Islet precursor cell (in vitro differentiated cells): ENCODE measurements around the gene GIT1.

Experiments used
- DNase-seq: peaks from one replicate; pipeline ENCODE4 v3.0.0-alpha.2; 2018

Gene GIT1

DNA sequence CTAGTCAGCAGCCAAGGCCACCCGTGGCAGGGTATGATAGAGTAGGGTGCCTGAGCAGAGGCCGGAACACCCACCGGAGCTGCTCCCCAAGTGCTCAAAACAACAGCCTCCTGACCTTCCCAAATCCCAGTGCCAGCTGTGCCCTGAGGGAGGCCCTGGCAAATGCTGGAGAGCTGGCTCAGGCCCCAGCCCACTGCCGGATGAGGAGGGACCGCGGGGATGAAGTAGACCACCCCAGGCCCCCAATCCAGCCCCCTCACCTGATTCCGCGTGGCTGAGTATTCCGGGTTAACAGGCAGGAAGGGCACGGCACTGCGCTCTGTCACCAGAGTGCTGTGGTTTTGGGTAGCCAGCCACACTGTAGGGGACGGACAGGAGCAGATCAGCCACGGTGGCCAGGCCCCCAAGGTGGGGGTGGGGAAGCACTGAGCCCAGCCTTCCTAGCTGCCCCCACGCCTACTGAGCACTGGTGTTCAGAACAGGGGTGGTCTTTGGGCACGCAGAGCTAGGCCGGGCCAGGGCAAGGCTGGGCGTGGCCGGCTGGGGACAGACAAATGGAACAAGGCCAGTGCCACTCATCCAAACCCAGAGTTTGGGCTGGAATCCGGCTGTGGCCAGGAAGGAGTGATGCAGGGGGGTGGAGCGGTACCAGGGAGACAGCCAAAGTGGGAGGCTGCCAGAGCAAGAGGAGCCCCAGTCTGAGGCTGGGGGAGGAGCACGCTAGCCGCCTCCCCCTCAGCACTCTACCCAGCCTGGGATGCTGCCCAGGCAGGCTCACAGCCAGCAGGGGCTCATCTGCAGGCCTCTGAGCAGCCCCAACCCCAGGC, 11.8 kb downstream of the GIT1 start:
- peak; percentile 55 for DNase-seq

- DNase-seq, result no peak
Observed at GRCh38 chr17:29577001-29577370, 12.5 kb downstream of the GIT1 start.

- DNase-seq, result peak; percentile 55
Observed at GRCh38 chr17:29576214-29577000, 13.0 kb downstream of the GIT1 start.

GRCh38 chr17:29575511-29576213, 13.8 kb downstream of the GIT1 start:
- peak; percentile 53 for DNase-seq

DNA sequence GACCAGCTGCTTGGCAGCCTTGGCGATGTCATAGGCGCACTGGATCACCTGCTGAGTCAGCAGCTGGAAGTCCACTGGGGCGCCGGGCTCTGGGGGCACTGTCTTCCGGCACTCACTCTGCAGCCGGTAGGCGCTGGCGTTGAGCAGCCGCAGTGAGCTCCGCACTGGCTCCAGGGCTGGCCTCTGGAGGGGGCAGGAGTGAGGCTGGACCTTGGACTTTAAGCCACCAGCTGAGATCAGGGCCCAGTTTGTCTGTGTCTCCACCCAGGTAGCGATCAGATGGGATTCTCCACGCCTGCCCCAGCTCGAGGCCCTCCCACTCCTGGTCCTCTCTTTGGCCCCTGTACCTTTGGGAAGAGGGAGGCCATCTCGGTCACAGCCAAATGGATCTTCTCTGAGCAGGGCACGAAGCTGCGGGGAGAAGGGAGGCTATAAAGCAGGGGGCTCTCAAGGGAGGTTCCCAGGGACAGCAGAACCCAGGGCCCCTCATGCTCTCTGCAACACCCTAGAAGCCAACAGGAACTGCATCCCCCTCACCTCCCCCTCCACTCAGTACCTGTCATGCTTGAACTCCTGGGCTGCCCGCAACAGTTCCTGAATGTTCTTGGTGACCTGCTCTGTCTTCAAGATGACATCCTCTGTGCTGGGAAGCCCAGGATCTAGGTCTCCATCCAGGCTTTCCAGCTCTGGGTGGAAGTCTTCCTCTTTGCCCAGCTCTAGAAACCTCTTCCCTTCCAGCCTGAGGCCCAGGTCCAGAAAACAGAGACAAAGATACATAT, 14.5 kb downstream of the GIT1 start:
- DNase-seq, result peak; percentile 53

GRCh38 chr17:29573871-29574731, 15.3 kb downstream of the GIT1 start:
- peak; percentile 53 for DNase-seq

GRCh38 chr17:29573558-29573869, 15.9 kb downstream of the GIT1 start:
- no peak for DNase-seq

- peak; percentile 90 for DNase-seq
Observed at GRCh38 chr17:29572691-29573557, 16.5 kb downstream of the GIT1 start.

GRCh38 chr17:29571883-29572681, 17.4 kb downstream of the GIT1 start:
- peak; percentile 66 for DNase-seq

DNA sequence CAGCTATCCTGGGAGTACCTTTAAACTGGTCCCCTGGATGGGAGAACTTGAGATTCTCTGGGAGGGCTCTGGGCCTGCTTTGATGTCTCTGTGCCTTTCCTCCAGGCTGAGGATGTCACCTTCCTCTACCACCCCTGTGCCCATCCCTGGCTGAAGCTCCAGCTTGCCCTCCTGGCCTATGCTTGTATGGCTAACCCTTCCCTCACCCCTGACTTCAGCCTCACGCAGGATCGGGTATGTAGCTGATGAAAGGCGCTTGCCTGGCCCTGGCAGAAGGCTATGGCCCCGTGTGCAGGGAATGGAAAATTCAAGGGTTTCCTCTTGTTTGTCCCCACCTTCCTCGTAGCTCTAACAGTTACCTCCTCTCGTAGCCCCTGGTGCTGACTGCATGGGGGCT, 18.0 kb downstream of the GIT1 start:
- DNase-seq, result peak; percentile 44

DNA sequence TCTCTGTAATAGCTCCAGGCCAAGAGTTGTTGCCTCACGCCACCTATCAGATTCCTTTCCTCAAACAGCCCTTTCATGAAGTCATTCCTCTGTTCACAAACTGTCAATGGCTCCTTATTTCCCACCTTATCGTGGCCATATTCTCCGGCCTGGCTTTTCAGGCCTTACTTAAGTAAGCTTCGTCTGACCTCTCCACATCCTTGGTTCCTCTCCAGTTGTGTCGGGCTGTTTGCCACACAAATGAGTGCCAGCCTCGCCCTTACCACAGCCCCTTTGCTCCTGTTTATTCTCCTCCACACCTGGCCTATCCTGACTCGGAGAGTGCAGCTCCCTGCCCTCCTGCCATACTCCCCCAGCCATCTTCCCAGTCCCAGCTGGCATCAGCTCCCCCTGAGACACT, 18.9 kb downstream of the GIT1 start:
- DNase-seq, result peak; percentile 50

DNA sequence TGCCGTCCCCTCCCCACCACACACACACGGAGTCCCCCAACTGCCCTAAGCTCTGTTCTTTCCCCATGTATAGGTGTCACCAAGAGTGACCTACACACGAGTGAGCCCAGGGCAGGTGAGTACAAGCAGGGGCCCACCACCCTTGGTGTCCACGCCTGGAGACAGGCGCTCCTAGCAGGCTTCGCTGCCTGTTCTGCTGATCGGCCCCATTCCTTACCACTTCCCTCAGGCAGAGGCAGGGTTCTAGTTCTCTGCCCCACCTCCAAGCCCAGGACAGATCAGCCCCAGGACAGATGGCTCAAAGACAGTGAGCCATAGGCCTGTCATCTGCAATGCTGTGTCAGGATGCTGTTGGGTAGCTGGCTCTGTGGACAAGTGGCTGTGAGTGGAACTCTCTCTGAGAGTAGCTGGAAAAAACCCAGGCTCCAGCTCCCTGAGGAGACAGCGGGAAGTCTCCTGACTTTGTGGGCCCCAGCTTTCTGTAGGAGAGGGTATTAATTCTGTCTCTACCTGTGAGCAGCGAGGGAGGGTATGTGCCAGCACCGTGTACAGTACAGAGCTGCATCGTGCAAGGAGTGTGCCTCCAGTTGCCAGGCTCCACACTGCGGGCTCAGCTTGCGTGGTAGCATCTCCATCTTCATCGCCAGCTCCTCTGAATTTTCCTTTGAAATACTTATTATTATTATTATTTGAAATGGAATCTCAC, 20.1 kb downstream of the GIT1 start:
- DNase-seq, result peak; percentile 79

DNA sequence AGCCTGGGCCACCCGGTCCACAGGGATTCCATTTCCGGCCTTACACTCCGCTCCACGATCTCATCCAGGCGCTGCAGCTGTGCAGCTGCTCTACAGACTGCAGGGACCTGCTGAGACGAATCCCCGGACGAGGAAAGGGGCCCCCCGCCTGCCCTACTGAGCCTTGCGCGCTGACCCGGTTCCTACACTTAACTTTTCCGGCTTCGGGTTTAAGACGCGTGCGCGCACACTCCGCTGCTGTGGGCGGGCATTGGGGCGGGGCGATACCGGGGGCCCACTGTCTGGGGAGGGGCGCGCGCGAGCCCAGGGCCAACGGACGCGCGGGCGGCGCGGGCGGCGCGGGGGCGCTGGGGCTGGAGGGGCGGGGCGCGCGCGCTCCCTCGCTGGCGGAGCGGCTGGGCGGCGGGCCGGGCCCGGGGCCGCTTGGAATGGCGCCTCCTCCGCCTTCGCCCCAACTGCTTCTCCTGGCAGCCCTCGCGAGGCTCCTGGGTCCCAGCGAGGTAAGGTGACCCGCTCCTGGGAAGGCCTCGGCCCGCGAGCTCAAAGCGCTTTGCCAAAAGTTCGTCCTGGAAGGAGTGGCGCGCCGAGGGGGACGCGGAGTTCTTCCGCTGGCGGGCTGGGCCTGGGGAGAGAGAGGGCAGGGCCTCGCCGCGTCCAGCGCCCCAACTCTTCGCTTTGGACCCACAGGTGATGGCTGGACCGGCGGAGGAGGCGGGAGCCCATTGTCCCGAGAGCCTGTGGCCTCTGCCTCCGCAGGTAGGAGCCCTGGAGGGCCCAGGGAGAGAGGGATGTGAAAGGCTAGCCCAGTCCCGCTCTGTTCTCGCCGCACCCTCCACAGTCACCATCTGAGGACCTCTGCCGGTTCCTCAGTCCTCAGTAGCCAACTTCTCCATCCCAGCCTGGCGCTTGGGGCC, 20.9 kb downstream of the GIT1 start, which contains the start of gene TP53I13:
TP53I13 (plus strand) TSS at position 371 of the 914 bp plus-strand sequence; CDS start at position 429, 58 bp downstream.
- DNase-seq, result peak; percentile 96

DNA sequence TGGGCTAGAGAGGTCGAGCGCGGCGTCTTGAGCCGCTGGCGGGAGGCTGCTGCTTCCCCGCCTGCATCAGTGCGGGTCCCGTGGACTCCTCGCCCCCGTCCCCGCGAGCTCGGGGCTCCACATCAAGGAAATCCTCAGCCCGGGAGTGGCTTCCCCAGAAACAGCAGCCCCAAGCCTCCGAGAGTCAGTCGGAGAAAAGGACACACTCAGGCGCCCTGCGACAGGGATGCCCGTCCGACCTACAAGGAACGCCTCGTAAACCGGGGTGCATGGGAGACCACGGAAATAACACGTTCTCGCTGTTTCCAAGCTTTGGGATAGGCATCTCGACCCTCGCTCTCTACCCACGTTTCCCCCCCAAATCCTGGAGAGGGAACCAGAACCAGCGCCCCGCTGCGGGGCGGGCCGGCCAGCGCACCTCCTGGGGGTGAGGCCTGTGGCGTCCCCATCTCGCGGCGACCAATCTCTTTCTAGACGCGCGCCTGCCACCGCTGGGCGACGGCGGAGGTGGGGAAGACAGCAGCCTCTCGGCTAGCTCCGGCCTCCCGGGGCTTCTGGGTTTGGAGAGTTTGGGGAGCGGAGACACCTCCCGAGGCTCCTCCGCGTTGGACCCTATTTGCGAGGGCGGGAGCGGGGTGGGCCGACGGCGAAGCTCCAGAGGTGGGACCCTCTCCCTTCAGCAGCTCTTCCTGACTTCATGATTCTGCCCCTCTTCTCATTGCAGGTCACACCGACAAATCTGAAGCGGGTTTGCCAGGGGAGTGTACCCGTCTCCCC, 21.7 kb downstream of the GIT1 start:
- peak; percentile 87 for DNase-seq

GRCh38 chr17:29567304-29567553, 22.2 kb downstream of the GIT1 start:
- DNase-seq, result no peak

- peak; percentile 85 for DNase-seq
Observed at GRCh38 chr17:29566473-29567303, 22.8 kb downstream of the GIT1 start, which contains the start of gene ABHD15. Gene ABHD15 (minus strand): TSS chr17:29567037. CDS start chr17:29566966, 71 bp downstream.
